HepG2 (cell line): ENCODE data around the gene ALOXE3. TPM values are rescaled to one million over a fixed set of nuclear protein-coding genes. Genes with fewer than 3 reads are reported as not detected.

Experiments used
- ATF3 ChIP-seq: sonication (generic); formaldehyde crosslinking; IDR thresholded peaks from 2 replicates; pipeline ENCODE4 v1.4.0; 2020; ENCODE audit warnings: missing genetic modification reagents
- CCDC6 ChIP-seq: sonication (generic); formaldehyde crosslinking; IDR thresholded peaks from 2 replicates; pipeline ENCODE4 v1.8.1; 2022; ENCODE audit warnings: mild to moderate bottlenecking, missing genetic modification reagents, moderate library complexity
- ETV6 ChIP-seq: sonication (generic); formaldehyde crosslinking; conservative IDR thresholded peaks from 2 replicates; pipeline ENCODE4 v1.4.0; 2020; ENCODE audit warnings: missing genetic modification reagents
- HOXA5 ChIP-seq: sonication (generic); formaldehyde crosslinking; IDR thresholded peaks from 2 replicates; pipeline ENCODE4 v1.4.0; 2020; ENCODE audit warnings: missing genetic modification reagents
- RBM22 ChIP-seq: fragments of 200-400 bp; formaldehyde crosslinking; optimal IDR thresholded peaks from 2 replicates; pipeline ENCODE3; 2017; ENCODE audit warnings: mild to moderate bottlenecking, low read length, moderate library complexity
- STAG1 ChIP-seq: sonication (generic); formaldehyde crosslinking; IDR thresholded peaks from 2 replicates; pipeline ENCODE4 v1.4.0; 2020; ENCODE audit warnings: missing genetic modification reagents
- THRA ChIP-seq: sonication (generic); formaldehyde crosslinking; IDR thresholded peaks from 2 replicates; pipeline ENCODE4 v1.4.0; 2020; ENCODE audit warnings: missing genetic modification reagents, borderline replicate concordance
- ZNF136 ChIP-seq: sonication (generic); formaldehyde crosslinking; IDR thresholded peaks from 2 replicates; pipeline ENCODE4 v1.8.1; 2022; ENCODE audit warnings: low read depth, mild to moderate bottlenecking, moderate library complexity, missing genetic modification reagents
- ZSCAN21 ChIP-seq: sonication (generic); formaldehyde crosslinking; IDR thresholded peaks from 2 replicates; pipeline ENCODE4 v1.8.0; 2022; ENCODE audit warnings: mild to moderate bottlenecking, missing genetic modification reagents, moderate library complexity, borderline replicate concordance
- polyA plus RNA-seq, 8 experiments: library from polyadenylated mRNA; depleted of rRNA in 3 of 8; stranded (reverse) in 7 of 8; unstranded in 1 of 8; fragments of >200 nt; fragmentation: Illumina TruSeq in 4 of 8; extraction: Trizol in 4 of 8; gene quantifications; 2 replicates each; pipeline versions ENCODE4 v1.2.1 to v1.2.3, GENCODE V29; 2011 to 2016; ENCODE audit warnings: low read depth in 4 of 8, missing spikeins in 1 of 8, mixed read lengths in 1 of 8; ENCODE audit not compliant: insufficient read depth in 1 of 8
- total RNA-seq, 5 experiments: library from RNA; depleted of rRNA; stranded (reverse); fragments of >200 nt; fragmentation: Illumina TruSeq; extraction: Trizol; gene quantifications; 2 replicates each; pipeline ENCODE4 v1.2.3, GENCODE V29; 2016; ENCODE audit warnings: low read depth in 1 of 5
- TF ChIP-seq, protein P1 (sequence below): sonication (generic); formaldehyde crosslinking; IDR thresholded peaks from 2 replicates; pipeline ENCODE4 v1.9.0; 2021; ENCODE audit warnings: missing genetic modification reagents, borderline replicate concordance
- TF ChIP-seq, protein P2 (sequence below): sonication (generic); formaldehyde crosslinking; IDR thresholded peaks from 2 replicates; pipeline ENCODE4 v1.4.0; 2020; ENCODE audit warnings: missing genetic modification reagents
- TF ChIP-seq, protein P3 (sequence below): sonication (generic); formaldehyde crosslinking; IDR thresholded peaks from one replicate; pipeline ENCODE4 v1.5.1; 2020; ENCODE audit warnings: mild to moderate bottlenecking, missing genetic modification reagents; ENCODE audit errors: not compliant biosample characterization

The ALOXE3 gene
- total and polyA plus RNA-seq, 2 of the 13 experiments (the other 11 are each of a cell fraction or from before 2014, with no cell fraction given): 0.07 TPM; not detected in 1

GRCh38 chr17:8118769-8119580 is 661 bp upstream of the ALOXE3 start (continued):
- TF ChIP-seq, protein P1, sequence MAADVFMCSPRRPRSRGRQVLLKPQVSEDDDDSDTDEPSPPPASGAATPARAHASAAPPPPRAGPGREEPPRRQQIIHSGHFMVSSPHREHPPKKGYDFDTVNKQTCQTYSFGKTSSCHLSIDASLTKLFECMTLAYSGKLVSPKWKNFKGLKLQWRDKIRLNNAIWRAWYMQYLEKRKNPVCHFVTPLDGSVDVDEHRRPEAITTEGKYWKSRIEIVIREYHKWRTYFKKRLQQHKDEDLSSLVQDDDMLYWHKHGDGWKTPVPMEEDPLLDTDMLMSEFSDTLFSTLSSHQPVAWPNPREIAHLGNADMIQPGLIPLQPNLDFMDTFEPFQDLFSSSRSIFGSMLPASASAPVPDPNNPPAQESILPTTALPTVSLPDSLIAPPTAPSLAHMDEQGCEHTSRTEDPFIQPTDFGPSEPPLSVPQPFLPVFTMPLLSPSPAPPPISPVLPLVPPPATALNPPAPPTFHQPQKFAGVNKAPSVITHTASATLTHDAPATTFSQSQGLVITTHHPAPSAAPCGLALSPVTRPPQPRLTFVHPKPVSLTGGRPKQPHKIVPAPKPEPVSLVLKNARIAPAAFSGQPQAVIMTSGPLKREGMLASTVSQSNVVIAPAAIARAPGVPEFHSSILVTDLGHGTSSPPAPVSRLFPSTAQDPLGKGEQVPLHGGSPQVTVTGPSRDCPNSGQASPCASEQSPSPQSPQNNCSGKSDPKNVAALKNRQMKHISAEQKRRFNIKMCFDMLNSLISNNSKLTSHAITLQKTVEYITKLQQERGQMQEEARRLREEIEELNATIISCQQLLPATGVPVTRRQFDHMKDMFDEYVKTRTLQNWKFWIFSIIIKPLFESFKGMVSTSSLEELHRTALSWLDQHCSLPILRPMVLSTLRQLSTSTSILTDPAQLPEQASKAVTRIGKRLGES (CRISPR knock-in tag): 0 out of 2 replicates have a peak, but pooled peaks have one; percentile 42
- TF ChIP-seq ZNF136 (CRISPR knock-in tag): peak; percentile 53; the same call in 1 of the 2 replicates
- peak; percentile 57; the same call in 1 of the 2 replicates for TF ChIP-seq HOXA5 (CRISPR knock-in tag)
- TF ChIP-seq ZSCAN21 (CRISPR knock-in tag): peak; percentile 13; the same call in 1 of the 2 replicates
- no peak for TF ChIP-seq ETV6 (CRISPR knock-in tag)
- TF ChIP-seq, protein P2, sequence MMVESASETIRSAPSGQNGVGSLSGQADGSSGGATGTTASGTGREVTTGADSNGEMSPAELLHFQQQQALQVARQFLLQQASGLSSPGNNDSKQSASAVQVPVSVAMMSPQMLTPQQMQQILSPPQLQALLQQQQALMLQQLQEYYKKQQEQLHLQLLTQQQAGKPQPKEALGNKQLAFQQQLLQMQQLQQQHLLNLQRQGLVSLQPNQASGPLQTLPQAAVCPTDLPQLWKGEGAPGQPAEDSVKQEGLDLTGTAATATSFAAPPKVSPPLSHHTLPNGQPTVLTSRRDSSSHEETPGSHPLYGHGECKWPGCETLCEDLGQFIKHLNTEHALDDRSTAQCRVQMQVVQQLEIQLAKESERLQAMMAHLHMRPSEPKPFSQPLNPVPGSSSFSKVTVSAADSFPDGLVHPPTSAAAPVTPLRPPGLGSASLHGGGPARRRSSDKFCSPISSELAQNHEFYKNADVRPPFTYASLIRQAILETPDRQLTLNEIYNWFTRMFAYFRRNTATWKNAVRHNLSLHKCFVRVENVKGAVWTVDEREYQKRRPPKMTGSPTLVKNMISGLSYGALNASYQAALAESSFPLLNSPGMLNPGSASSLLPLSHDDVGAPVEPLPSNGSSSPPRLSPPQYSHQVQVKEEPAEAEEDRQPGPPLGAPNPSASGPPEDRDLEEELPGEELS: 0 out of 2 replicates have a peak, but pooled peaks have one; percentile 11
- TF ChIP-seq CCDC6 (CRISPR knock-in tag): no peak
- TF ChIP-seq, protein P3, sequence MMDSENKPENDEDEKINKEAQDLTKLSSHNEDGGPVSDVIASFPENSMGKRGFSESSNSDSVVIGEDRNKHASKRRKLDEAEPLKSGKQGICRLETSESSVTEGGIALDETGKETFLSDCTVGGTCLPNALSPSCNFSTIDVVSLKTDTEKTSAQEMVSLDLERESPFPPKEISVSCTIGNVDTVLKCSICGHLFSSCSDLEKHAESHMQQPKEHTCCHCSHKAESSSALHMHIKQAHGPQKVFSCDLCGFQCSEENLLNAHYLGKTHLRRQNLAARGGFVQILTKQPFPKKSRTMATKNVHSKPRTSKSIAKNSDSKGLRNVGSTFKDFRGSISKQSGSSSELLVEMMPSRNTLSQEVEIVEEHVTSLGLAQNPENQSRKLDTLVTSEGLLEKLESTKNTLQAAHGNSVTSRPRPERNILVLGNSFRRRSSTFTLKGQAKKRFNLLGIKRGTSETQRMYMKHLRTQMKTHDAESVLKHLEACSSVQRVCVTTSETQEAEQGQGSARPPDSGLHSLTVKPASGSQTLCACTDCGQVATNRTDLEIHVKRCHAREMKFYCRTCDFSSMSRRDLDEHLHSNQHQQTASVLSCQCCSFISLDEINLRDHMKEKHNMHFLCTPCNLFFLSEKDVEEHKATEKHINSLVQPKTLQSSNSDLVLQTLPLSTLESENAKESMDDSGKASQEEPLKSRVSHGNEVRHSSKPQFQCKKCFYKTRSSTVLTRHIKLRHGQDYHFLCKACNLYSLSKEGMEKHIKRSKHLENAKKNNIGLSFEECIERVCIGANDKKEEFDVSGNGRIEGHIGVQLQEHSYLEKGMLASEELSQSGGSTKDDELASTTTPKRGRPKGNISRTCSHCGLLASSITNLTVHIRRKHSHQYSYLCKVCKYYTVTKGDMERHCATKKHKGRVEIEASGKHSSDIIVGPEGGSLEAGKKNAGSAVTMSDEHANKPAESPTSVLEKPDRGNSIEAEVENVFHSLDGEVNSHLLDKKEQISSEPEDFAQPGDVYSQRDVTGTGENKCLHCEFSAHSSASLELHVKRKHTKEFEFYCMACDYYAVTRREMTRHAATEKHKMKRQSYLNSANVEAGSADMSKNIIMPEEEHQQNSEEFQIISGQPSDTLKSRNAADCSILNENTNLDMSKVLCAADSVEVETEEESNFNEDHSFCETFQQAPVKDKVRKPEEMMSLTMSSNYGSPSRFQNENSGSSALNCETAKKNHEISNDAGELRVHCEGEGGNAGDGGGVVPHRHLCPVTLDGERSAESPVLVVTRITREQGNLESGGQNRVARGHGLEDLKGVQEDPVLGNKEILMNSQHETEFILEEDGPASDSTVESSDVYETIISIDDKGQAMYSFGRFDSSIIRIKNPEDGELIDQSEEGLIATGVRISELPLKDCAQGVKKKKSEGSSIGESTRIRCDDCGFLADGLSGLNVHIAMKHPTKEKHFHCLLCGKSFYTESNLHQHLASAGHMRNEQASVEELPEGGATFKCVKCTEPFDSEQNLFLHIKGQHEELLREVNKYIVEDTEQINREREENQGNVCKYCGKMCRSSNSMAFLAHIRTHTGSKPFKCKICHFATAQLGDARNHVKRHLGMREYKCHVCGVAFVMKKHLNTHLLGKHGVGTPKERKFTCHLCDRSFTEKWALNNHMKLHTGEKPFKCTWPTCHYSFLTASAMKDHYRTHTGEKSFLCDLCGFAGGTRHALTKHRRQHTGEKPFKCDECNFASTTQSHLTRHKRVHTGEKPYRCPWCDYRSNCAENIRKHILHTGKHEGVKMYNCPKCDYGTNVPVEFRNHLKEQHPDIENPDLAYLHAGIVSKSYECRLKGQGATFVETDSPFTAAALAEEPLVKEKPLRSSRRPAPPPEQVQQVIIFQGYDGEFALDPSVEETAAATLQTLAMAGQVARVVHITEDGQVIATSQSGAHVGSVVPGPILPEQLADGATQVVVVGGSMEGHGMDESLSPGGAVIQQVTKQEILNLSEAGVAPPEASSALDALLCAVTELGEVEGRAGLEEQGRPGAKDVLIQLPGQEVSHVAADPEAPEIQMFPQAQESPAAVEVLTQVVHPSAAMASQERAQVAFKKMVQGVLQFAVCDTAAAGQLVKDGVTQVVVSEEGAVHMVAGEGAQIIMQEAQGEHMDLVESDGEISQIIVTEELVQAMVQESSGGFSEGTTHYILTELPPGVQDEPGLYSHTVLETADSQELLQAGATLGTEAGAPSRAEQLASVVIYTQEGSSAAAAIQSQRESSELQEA (CRISPR knock-in tag): no peak
- TF ChIP-seq RBM22: peak; percentile 95
- no peak for TF ChIP-seq ATF3 (CRISPR knock-in tag)
- peak; percentile 59 for TF ChIP-seq STAG1 (CRISPR knock-in tag)
- TF ChIP-seq THRA: peak; percentile 23; the same call in 1 of the 2 replicates
